ENCODE data around the gene PIBF1.
A peak's percentile ranks its signal among the peaks of the same experiment; 100 is the strongest.

The PIBF1 gene, protein sequence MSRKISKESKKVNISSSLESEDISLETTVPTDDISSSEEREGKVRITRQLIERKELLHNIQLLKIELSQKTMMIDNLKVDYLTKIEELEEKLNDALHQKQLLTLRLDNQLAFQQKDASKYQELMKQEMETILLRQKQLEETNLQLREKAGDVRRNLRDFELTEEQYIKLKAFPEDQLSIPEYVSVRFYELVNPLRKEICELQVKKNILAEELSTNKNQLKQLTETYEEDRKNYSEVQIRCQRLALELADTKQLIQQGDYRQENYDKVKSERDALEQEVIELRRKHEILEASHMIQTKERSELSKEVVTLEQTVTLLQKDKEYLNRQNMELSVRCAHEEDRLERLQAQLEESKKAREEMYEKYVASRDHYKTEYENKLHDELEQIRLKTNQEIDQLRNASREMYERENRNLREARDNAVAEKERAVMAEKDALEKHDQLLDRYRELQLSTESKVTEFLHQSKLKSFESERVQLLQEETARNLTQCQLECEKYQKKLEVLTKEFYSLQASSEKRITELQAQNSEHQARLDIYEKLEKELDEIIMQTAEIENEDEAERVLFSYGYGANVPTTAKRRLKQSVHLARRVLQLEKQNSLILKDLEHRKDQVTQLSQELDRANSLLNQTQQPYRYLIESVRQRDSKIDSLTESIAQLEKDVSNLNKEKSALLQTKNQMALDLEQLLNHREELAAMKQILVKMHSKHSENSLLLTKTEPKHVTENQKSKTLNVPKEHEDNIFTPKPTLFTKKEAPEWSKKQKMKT

DNA sequence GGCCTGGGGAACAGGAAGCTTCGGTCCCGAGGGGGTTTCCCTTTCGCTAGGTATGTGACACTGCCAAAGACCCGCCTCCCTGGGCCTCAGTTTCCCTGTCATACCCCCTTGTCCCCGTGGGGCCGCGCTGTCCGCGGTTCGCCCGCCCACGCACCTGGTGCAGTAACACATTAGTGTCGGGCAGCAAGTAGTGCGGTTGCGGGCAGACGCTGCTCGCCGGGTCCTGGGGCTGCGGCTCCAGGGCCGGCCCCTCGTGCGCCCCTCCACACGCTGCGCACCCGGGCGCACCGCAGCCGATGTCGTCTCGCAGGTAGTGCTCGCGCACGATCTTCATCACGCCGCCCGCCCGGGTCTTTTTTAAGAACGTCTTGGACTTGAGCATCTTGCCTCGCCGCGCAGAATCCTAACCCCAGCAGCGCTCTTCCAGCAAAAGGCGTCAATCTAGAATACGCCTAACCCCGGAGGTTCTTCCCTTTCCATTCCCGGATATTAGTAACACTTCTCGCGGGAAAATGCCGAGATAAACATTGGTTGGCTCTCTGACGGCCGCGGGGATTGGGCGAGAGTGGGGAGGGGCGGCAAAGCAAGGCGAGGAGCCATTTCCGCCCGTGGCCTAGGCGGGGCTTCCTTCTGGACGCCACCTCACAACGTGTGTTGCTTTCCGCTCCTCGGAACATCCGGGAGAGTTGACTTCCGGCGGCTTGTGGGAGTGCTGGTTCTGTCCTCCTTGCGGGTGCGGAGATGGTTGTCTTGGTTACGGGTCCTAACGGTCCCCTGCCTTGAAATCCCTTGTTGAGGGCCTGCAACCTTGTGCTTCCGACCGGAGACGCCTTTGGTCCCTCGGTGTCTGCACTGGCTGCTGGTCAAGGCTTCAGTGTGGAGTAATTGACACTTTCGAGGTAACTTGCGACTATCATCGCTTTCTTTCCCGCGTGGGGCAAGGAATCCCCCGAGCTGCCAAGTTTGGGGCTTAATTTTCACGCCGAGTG is at the start of gene PIBF1, which contains the start of gene DIS3:
Gene PIBF1 (plus strand): TSS at position 683 of the 989 bp plus-strand sequence. CDS start 1,337 bp downstream, outside the sequence.
Gene DIS3 (minus strand): TSS at position 450 of the 989 bp plus-strand sequence. CDS start 68 bp downstream, at position 382.
- peak within 1 kb of the TSS; percentile 59 for H3K4me3 ChIP-seq (ENCODE audit: low read depth, low read length)
- TF ChIP-seq, protein P1, sequence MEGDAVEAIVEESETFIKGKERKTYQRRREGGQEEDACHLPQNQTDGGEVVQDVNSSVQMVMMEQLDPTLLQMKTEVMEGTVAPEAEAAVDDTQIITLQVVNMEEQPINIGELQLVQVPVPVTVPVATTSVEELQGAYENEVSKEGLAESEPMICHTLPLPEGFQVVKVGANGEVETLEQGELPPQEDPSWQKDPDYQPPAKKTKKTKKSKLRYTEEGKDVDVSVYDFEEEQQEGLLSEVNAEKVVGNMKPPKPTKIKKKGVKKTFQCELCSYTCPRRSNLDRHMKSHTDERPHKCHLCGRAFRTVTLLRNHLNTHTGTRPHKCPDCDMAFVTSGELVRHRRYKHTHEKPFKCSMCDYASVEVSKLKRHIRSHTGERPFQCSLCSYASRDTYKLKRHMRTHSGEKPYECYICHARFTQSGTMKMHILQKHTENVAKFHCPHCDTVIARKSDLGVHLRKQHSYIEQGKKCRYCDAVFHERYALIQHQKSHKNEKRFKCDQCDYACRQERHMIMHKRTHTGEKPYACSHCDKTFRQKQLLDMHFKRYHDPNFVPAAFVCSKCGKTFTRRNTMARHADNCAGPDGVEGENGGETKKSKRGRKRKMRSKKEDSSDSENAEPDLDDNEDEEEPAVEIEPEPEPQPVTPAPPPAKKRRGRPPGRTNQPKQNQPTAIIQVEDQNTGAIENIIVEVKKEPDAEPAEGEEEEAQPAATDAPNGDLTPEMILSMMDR (IDR thresholded peaks at IDR 0.05; ENCODE audit: borderline replicate concordance, insufficient read depth, low read depth, low read length), result peak; percentile 23; the same call in 1 of the 2 replicates

DNA sequence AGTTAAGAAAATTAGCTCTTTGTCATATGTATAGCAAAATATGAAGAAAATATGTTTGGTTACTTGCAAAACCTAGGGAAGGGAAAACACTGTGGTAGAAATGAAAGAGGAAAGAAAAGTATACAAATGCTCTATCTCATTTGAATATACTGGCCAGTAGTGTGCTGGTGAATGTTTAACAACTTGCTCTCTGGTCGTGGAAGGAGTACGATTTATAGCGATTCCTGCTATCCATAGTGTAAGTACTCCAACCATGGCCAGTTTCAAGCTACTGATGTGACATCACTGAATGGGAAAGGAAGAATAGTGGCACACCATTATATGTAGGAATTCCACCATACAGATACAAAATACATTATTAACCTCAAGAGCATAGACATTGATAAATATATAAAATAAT is 44.9 kb upstream of the PIBF1 start:
- TF ChIP-seq, protein P1 (IDR thresholded peaks at IDR 0.05; ENCODE audit: borderline replicate concordance, insufficient read depth, low read depth, low read length), result no peak
- H3K4me3 ChIP-seq (ENCODE audit: low read depth, low read length), result no peak overlapping the region

GRCh38 chr13:72740015-72740414 is 41.9 kb upstream of the PIBF1 start:
- TF ChIP-seq, protein P1 (IDR thresholded peaks at IDR 0.05; ENCODE audit: borderline replicate concordance, insufficient read depth, low read depth, low read length), result no peak
- no peak overlapping the region for H3K4me3 ChIP-seq (ENCODE audit: low read depth, low read length)

GRCh38 chr13:72745260-72745659 is 36.7 kb upstream of the PIBF1 start:
- TF ChIP-seq, protein P1 (IDR thresholded peaks at IDR 0.05; ENCODE audit: borderline replicate concordance, insufficient read depth, low read depth, low read length), result no peak
- no peak overlapping the region for H3K4me3 ChIP-seq (ENCODE audit: low read depth, low read length)

GRCh38 chr13:72751220-72751619 is 30.7 kb upstream of the PIBF1 start:
- H3K4me3 ChIP-seq (ENCODE audit: low read depth, low read length), result no peak overlapping the region
- TF ChIP-seq, protein P1 (IDR thresholded peaks at IDR 0.05; ENCODE audit: borderline replicate concordance, insufficient read depth, low read depth, low read length), result no peak

DNA sequence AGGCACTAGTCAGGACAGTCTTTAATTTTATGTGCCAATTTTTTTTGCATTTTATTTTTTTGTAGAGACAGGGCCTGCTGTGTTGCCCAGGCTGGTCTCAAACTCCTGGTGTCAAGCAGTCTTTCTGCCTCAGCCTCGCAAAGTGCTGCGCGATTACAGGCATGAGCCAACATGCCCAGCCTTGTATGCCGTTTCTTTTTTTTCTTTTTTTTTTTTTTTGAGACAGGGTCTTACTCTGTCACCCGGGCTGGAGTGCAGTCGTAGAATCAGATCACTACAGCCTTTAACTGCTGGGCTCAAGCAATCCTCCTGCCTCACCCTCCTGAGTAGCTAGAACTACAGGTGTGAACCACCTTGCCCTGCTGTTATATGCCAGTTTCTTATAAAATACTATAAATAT is 27.8 kb upstream of the PIBF1 start:
- TF ChIP-seq, protein P1 (IDR thresholded peaks at IDR 0.05; ENCODE audit: borderline replicate concordance, insufficient read depth, low read depth, low read length), result no peak
- H3K4me3 ChIP-seq (ENCODE audit: low read depth, low read length), result no peak overlapping the region

All from GM12875 (cell line).